Activated CD8-positive, alpha-beta T cell treated with anti-CD3 and anti-CD28 coated beads for 36 hours (primary cell): ENCODE data around the gene CCR5AS.

Experiments
- ATAC-seq: fragments of 200-7000 bp; cut with Tn5 transposase; one replicate; pipeline ENCODE4 v1.10.0; 2021; ENCODE audit warnings: mild to moderate bottlenecking, moderate library complexity
- CTCF ChIA-PET: fragments of 350-600 bp; sonication (Branson Sonifier 250); formaldehyde crosslinking; loops from one replicate; lab custom pipeline; 2021; ENCODE audit warnings: antibody characterized with exemption; lab: Charles Lee
- POLR2A ChIA-PET: fragments of 350-600 bp; sonication (Branson Sonifier 250); formaldehyde crosslinking; loops from one replicate; lab custom pipeline; 2021; ENCODE audit warnings: antibody characterized with exemption; lab: Charles Lee
- DNase-seq: peaks from one replicate; pipeline ENCODE4 v3.0.0-alpha.2; 2020
- H3K27ac Mint-ChIP-seq: one replicate; pipeline ENCODE4 v1.8.0; 2021; ENCODE audit warnings: mild to moderate bottlenecking, mixed read lengths
- H3K27me3 Mint-ChIP-seq: one replicate; pipeline ENCODE4 v1.8.0; 2021; ENCODE audit warnings: mixed read lengths
- H3K36me3 Mint-ChIP-seq: one replicate; pipeline ENCODE4 v1.8.0; 2021; ENCODE audit warnings: low read depth, mixed read lengths
- H3K4me1 Mint-ChIP-seq: one replicate; pipeline ENCODE4 v1.8.0; 2021; ENCODE audit warnings: low read depth, mixed read lengths
- H3K4me3 Mint-ChIP-seq: one replicate; pipeline ENCODE4 v1.8.0; 2021; ENCODE audit warnings: mild to moderate bottlenecking, moderate library complexity, mixed read lengths
- H3K9me3 Mint-ChIP-seq: one replicate; pipeline ENCODE4 v1.8.0; 2021; ENCODE audit warnings: mixed read lengths
- CTCF ChIP-seq: fragments of 200-600 bp; IDR thresholded peaks from one replicate; pipeline ENCODE4 v1.8.0; 2022; ENCODE audit warnings: antibody characterized with exemption, mild to moderate bottlenecking
- intact Hi-C: fragments of 100-400 bp; cut with micrococcal nuclease; formaldehyde crosslinking; loops from one replicate; pipeline ENCODE4 v1.10.0; 2022

The CCR5AS gene

DNA sequence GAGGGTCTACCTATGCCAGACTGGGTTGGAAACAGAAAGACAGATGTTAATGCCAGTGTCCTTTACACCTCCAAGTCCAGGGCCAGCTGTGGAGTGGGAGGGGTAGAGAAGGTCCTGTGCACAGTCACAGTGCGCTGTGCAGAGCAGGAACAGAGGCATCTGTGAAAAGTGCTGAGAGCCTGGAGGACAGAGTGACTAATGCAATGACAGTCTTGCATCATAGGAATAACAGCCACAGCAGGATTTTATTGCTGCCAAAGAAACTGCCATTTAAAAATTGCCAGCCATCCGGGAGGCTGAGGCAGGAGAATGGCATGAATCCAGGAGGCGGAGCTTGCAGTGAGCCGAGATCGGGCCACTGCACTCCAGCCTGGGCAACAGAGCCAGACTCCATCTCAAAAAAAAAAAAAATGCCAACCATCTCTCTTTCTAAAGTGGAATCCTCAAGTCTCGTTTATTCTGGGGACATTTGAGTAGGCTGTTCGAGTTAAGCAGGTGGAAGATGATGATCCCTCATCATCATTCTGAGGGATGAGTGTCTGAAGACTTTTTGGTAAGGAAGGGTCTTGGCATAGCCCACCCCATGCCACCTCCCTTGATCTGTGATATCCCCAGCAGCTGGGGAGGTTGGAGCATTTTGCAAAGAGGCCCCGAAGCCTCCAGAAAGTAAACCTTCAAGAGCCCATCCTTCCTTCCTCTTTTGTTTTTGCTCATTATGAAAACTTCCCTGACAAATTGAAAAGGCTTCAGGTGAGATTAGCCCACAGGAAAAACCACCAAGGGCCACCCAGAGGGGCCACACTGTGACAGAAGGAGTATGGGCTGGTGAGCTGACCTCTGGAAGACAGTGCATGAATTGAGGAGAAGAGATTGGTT is 45.2 kb downstream of the CCR5AS start:
- no peak overlapping the region for H3K27ac Mint-ChIP-seq
- peaks cover 6% of the 10 kb centered on the region for H3K27me3 Mint-ChIP-seq
- ChIA-PET CTCF (interaction anchor here (1.1 to 1.7 kb wide), 2 partner anchors 85 to 152 kb away, joined by 3 read pairs; no protein-coding TSS in a partner anchor), POLR2A (interaction anchor here (0.6 to 1.4 kb wide), 3 partner anchors 66 to 992 kb away, joined by 3 read pairs; partner anchors contain the start of gene CCR1)
- intact Hi-C loops = no loop called here
- DNase-seq = peak; percentile 16
- H3K36me3 Mint-ChIP-seq = no peaks in the 10 kb centered on the region
- TF ChIP-seq CTCF = no peak
- H3K9me3 Mint-ChIP-seq = no peaks in the 10 kb centered on the region
- H3K4me3 Mint-ChIP-seq = no peak overlapping the region
- peaks cover 29% of the 10 kb centered on the region for H3K4me1 Mint-ChIP-seq
- ATAC-seq = peak; percentile 32

- CTCF ChIA-PET = interaction anchor here (1.0 to 2.1 kb wide), 5 partner anchors 9 to 151 kb away, joined by 3 to 7 read pairs (median 4); partner anchors contain the start of gene CCR5
- Mint-ChIP-seq H3K4me1 (peaks cover 23% of the 10 kb centered on the region), H3K27ac (peak overlapping the region; percentile 28), H3K36me3 (no peaks in the 10 kb centered on the region), H3K4me3 (no peak overlapping the region), H3K27me3 (peaks cover 8% of the 10 kb centered on the region), H3K9me3 (no peaks in the 10 kb centered on the region)
- DNase-seq (no peak), ATAC-seq (peak; percentile 18)
- POLR2A ChIA-PET = interaction anchor here (0.9 to 1.6 kb wide), 3 partner anchors 9 to 153 kb away, joined by 3 to 12 read pairs (median 3); partner anchors contain the start of genes CCR1 and CCR5
- no peak for TF ChIP-seq CTCF
- intact Hi-C loops = no loop called here
Observed at GRCh38 chr3:46360907-46361306, 46.0 kb downstream of the CCR5AS start.

- DNase-seq (peak; percentile 51), ATAC-seq (peak; percentile 87)
- peaks cover 25% of the 10 kb centered on the region for H3K4me1 Mint-ChIP-seq
- H3K27me3 Mint-ChIP-seq = peaks cover 16% of the 10 kb centered on the region
- CTCF ChIA-PET = interaction anchor here (0.9 to 2.1 kb wide), 7 partner anchors 9 to 129 kb away, joined by 3 to 7 read pairs (median 4); partner anchors contain the start of gene CCR5
- H3K36me3 Mint-ChIP-seq = no peaks in the 10 kb centered on the region
- H3K27ac Mint-ChIP-seq = peak overlapping the region; percentile 10
- intact Hi-C loops = no loop called here
- POLR2A ChIA-PET = interaction anchor here (1.0 to 1.6 kb wide), 7 partner anchors 10 to 294 kb away, joined by 3 to 12 read pairs (median 3); partner anchors contain the start of gene CCR5
- TF ChIP-seq CTCF = no peak
- H3K4me3 Mint-ChIP-seq = no peak overlapping the region
- H3K9me3 Mint-ChIP-seq = no peaks in the 10 kb centered on the region
Observed at GRCh38 chr3:46359733-46360493, 47.0 kb downstream of the CCR5AS start.

- Mint-ChIP-seq H3K9me3 (no peaks in the 10 kb centered on the region), H3K27me3 (peaks cover 17% of the 10 kb centered on the region), H3K4me3 (no peak overlapping the region), H3K27ac (no peak overlapping the region), H3K36me3 (no peaks in the 10 kb centered on the region), H3K4me1 (peaks cover 37% of the 10 kb centered on the region)
- no peak for ATAC-seq
- no peak for DNase-seq
- POLR2A ChIA-PET = interaction anchor here (1.0 kb wide), 1 partner anchor 93 kb away, joined by 3 read pairs; no protein-coding TSS in a partner anchor
- no peak for TF ChIP-seq CTCF
- CTCF ChIA-PET = no interaction called here
- intact Hi-C loops = no loop called here
Observed at GRCh38 chr3:46358466-46358865, 48.4 kb downstream of the CCR5AS start.
